Measurements from ENCODE around the gene GDNF.
"Not testable (repeated sequence)": the region's sequence is repeated elsewhere in the genome, so short reads cannot be mapped to it uniquely, and the experiment has no call there.

GDNF gene

DNA sequence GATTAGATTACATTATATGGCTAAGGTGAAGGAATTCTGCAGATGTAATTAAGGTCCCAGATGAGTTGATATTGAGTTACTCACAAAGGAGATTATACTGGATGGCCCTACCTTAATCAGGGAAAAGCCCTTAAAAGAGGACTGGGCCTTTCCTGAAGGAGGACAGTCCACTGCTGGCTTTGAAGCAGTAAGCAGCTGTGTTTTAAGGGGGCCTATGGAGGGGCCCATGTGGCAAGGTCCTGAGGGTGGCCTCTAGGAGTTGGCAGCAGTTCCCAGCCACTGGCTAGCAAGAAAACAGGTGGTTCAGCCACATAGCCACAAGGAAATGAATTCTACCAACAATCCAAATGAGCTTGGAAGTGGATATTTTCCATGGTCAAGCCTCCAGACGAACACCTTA, 36.4 kb upstream of the GDNF start:
- TF ChIP-seq, protein P1, sequence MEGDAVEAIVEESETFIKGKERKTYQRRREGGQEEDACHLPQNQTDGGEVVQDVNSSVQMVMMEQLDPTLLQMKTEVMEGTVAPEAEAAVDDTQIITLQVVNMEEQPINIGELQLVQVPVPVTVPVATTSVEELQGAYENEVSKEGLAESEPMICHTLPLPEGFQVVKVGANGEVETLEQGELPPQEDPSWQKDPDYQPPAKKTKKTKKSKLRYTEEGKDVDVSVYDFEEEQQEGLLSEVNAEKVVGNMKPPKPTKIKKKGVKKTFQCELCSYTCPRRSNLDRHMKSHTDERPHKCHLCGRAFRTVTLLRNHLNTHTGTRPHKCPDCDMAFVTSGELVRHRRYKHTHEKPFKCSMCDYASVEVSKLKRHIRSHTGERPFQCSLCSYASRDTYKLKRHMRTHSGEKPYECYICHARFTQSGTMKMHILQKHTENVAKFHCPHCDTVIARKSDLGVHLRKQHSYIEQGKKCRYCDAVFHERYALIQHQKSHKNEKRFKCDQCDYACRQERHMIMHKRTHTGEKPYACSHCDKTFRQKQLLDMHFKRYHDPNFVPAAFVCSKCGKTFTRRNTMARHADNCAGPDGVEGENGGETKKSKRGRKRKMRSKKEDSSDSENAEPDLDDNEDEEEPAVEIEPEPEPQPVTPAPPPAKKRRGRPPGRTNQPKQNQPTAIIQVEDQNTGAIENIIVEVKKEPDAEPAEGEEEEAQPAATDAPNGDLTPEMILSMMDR (IDR thresholded peaks at IDR 0.05; ENCODE audit: control insufficient read depth, extremely low read depth, insufficient read depth): no peak
- no peak overlapping the region for H3K4me3 ChIP-seq (ENCODE audit: low read depth, low read length)
- DNase-seq (ENCODE audit: low read depth): no peak

GRCh38 chr5:37875051-37875787, 35.4 kb upstream of the GDNF start:
- TF ChIP-seq, protein P1 (IDR thresholded peaks at IDR 0.05; ENCODE audit: control insufficient read depth, extremely low read depth, insufficient read depth): no peak
- DNase-seq (ENCODE audit: low read depth): no peak
- no peak overlapping the region for H3K4me3 ChIP-seq (ENCODE audit: low read depth, low read length)

- no peak for DNase-seq (ENCODE audit: low read depth)
- H3K4me3 ChIP-seq (ENCODE audit: low read depth, low read length): no peak overlapping the region
- TF ChIP-seq, protein P1 (IDR thresholded peaks at IDR 0.05; ENCODE audit: control insufficient read depth, extremely low read depth, insufficient read depth): no peak
Observed at GRCh38 chr5:37873988-37874387, 34.1 kb upstream of the GDNF start.

- no peak overlapping the region for H3K4me3 ChIP-seq (ENCODE audit: low read depth, low read length)
- TF ChIP-seq, protein P1 (IDR thresholded peaks at IDR 0.05; ENCODE audit: control insufficient read depth, extremely low read depth, insufficient read depth): no peak
- DNase-seq (ENCODE audit: low read depth): no peak
Observed at GRCh38 chr5:37871023-37871815, 31.4 kb upstream of the GDNF start.

DNA sequence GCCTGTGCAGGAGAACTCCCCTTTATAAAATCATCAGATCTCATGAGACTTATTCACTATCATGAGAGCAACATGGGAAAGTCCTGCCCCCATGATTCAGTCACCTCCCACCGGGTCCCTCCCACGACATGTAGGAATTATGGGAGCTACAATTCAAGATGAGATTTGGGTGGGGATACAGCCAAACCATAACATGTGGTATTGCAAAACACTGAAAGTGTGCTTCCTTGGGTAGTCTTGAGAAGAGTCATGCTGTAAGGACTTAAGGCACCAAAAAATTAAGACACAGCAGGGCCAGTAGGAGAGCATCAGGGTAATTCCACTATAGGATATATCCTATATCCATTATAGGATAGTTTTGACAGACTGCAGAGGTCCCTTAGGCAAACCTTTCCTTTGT, 29.4 kb upstream of the GDNF start:
- DNase-seq (ENCODE audit: low read depth): no peak
- TF ChIP-seq, protein P1 (IDR thresholded peaks at IDR 0.05; ENCODE audit: control insufficient read depth, extremely low read depth, insufficient read depth): no peak
- H3K4me3 ChIP-seq (ENCODE audit: low read depth, low read length): no peak overlapping the region

DNA sequence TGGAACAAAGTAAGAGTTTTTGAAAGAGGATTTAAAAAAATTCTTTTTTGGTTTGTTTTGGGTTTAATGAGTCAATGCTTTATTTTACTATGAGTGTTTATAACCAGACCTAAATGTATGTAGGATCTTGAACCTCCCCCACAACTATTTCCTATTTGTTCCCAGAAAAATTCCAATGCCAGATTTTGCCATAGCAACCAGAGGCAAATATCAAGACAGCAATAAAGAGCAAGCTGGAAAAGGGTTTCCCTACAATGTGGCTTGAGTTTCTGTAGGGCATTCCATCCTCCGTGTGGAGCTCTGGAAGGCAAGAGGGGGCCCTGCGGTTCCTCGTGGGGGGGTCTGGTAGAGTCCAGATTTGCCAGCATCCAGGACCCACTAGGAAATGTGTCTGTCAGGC, 27.8 kb upstream of the GDNF start:
- TF ChIP-seq, protein P1 (IDR thresholded peaks at IDR 0.05; ENCODE audit: control insufficient read depth, extremely low read depth, insufficient read depth): no peak
- DNase-seq (ENCODE audit: low read depth): no peak
- H3K4me3 ChIP-seq (ENCODE audit: low read depth, low read length): no peak overlapping the region

GRCh38 chr5:37862907-37863306, 23.1 kb upstream of the GDNF start:
- H3K4me3 ChIP-seq (ENCODE audit: low read depth, low read length); DNase-seq (ENCODE audit: low read depth): not testable (repeated sequence)

Data from LNCaP clone FGC (cell line).